ENCODE measurements around the gene BLM. TPM values are rescaled to one million over a fixed set of nuclear protein-coding genes. Genes with fewer than 3 reads are reported as not detected.

BLM gene
- total and polyA plus RNA-seq, 12 donors: 3.5 to 35.0 (median 7.9) TPM

GRCh38 chr15:90708516-90708915 is 8.6 kb upstream of the BLM start:
- ATAC-seq: no peak
- no peaks in the 10 kb centered on the region for H3K27me3 ChIP-seq
- intact Hi-C loops (cut with DNase I): loop anchor here in 1 of 10 donors (5.0 kb wide), 1 partner anchor 169 kb away; no protein-coding TSS in a partner anchor
- H3K4me3 ChIP-seq: no peak overlapping the region
- TF ChIP-seq CTCF (IDR thresholded peaks at IDR 0.05): no peak
- WGBS, 2 donors: 71 to 81% methylated on average over 1 of the region's 1 CpG
- DNase-seq: no peak
- H3K27ac ChIP-seq: no peak overlapping the region
- H3K9me3 ChIP-seq: peaks cover 0 to 13% (median 0%) of the 10 kb centered on the region in 11 donors
- no peaks in the 10 kb centered on the region for H3K36me3 ChIP-seq
- H3K4me1 ChIP-seq: no peaks in the 10 kb centered on the region

- no peak for DNase-seq
- no peaks in the 10 kb centered on the region for H3K27me3 ChIP-seq
- no peak for ATAC-seq
- 84 to 87% methylated on average over 3 of the region's 3 CpGs for WGBS, 2 donors
- TF ChIP-seq CTCF (IDR thresholded peaks at IDR 0.05): no peak
- no peaks in the 10 kb centered on the region for H3K4me1 ChIP-seq
- H3K36me3 ChIP-seq: no peaks in the 10 kb centered on the region
- intact Hi-C loops (cut with DNase I): loop anchor here in 1 of 10 donors (5.0 kb wide), 1 partner anchor 168 kb away; no protein-coding TSS in a partner anchor
- peaks cover 0 to 5% (median 0%) of the 10 kb centered on the region in 11 donors for H3K9me3 ChIP-seq
- H3K27ac ChIP-seq: no peak overlapping the region
- no peak overlapping the region for H3K4me3 ChIP-seq
Measured at GRCh38 chr15:90709278-90709677, 7.9 kb upstream of the BLM start.

- DNase-seq: no peak
- WGBS, 2 donors: 77 to 78% methylated on average over 7 of the region's 7 CpGs
- no peak for TF ChIP-seq CTCF (IDR thresholded peaks at IDR 0.05)
- H3K27ac ChIP-seq: no peak overlapping the region
- H3K36me3 ChIP-seq: no peaks in the 10 kb centered on the region
- H3K4me1 ChIP-seq: no peaks in the 10 kb centered on the region
- intact Hi-C loops (cut with DNase I): loop anchor here in 2 of 10 donors (10.0 kb wide), 1 partner anchor 174 kb away; the partner anchor contains the start of gene FES (in 2 of the 2)
- H3K27me3 ChIP-seq: no peaks in the 10 kb centered on the region
- ATAC-seq: no peak
- no peaks in the 10 kb centered on the region for H3K9me3 ChIP-seq
- H3K4me3 ChIP-seq: no peak overlapping the region
Measured at GRCh38 chr15:90710436-90711027, 6.6 kb upstream of the BLM start.

- no peak for TF ChIP-seq CTCF (IDR thresholded peaks at IDR 0.05)
- H3K36me3 ChIP-seq: no peaks in the 10 kb centered on the region
- no peaks in the 10 kb centered on the region for H3K27me3 ChIP-seq
- H3K9me3 ChIP-seq: no peaks in the 10 kb centered on the region
- DNase-seq (no peak), ATAC-seq (no peak)
- peaks cover 0 to 8% (median 3%) of the 10 kb centered on the region in 9 donors for H3K4me1 ChIP-seq
- 61 to 65% methylated on average over 2 of the region's 2 CpGs for WGBS, 2 donors
- no peak overlapping the region for H3K4me3 ChIP-seq
- peak overlapping the region in 1 of 10 donors; percentile 34 for H3K27ac ChIP-seq
- intact Hi-C loops (cut with DNase I): loop anchor here in 2 of 10 donors (10.0 kb wide), 1 partner anchor 173 kb away; the partner anchor contains the start of gene FES (in 2 of the 2)
Measured at GRCh38 chr15:90711418-90711824, 5.7 kb upstream of the BLM start.

Data from heart right ventricle (tissue), 16 donors.